Smooth muscle cell (in vitro differentiated cells): Measurements from ENCODE around the gene SPDYE4. TPM values are rescaled to one million over a fixed set of nuclear protein-coding genes. Genes with fewer than 3 reads are reported as not detected.
A peak's percentile ranks its signal among the peaks of the same experiment; 100 is the strongest.

ENCODE experiments used
- DNase-seq: peaks from one replicate; lab custom pipeline; 2025; ENCODE audit not compliant: unreplicated experiment; lab: John Stamatoyannopoulos, UW
- H2AFZ ChIP-seq: fragments of 200-600 bp; sonication (generic); 2 replicates; pipeline ENCODE4 v1.6.0; 2016; ENCODE audit warnings: antibody characterized with exemption, low read depth, mild to moderate bottlenecking
- H3F3A ChIP-seq: fragments of 200-600 bp; sonication (generic); 2 replicates; pipeline ENCODE4 v1.6.0; 2017; ENCODE audit warnings: antibody characterized with exemption, low read depth
- H3K27ac ChIP-seq: fragments of 200-600 bp; sonication (generic); 2 replicates; pipeline ENCODE4 v1.5.1; 2016; ENCODE audit warnings: low read depth, mild to moderate bottlenecking
- H3K27me3 ChIP-seq: fragments of 200-600 bp; sonication (generic); 2 replicates; pipeline ENCODE4 v1.6.1; 2016; ENCODE audit warnings: low read depth, mild to moderate bottlenecking
- H3K36me3 ChIP-seq: fragments of 200-600 bp; sonication (generic); 2 replicates; pipeline ENCODE4 v1.5.1; 2016; ENCODE audit warnings: low read depth
- H3K4me1 ChIP-seq: fragments of 200-600 bp; sonication (generic); 2 replicates; pipeline ENCODE4 v1.5.1; 2016; ENCODE audit warnings: low read depth
- H3K4me2 ChIP-seq: fragments of 200-600 bp; sonication (generic); 2 replicates; pipeline ENCODE4 v1.6.0; 2016; ENCODE audit warnings: mild to moderate bottlenecking
- H3K4me3 ChIP-seq: fragments of 200-600 bp; sonication (generic); 2 replicates; pipeline ENCODE4 v1.5.1; 2016; ENCODE audit warnings: mild to moderate bottlenecking
- H3K79me2 ChIP-seq: fragments of 200-600 bp; sonication (generic); 2 replicates; pipeline ENCODE4 v1.6.0; 2016; ENCODE audit warnings: low read depth, mild to moderate bottlenecking
- H3K9ac ChIP-seq: fragments of 200-600 bp; sonication (generic); 2 replicates; pipeline ENCODE4 v1.6.0; 2016; ENCODE audit warnings: low read depth
- H3K9me3 ChIP-seq: fragments of 200-600 bp; sonication (generic); replicated peaks from 2 replicates; pipeline ENCODE4 v1.5.1; 2016; ENCODE audit warnings: low read depth
- H4K20me1 ChIP-seq: fragments of 200-600 bp; sonication (generic); 2 replicates; pipeline ENCODE4 v1.6.0; 2016; ENCODE audit warnings: low read depth
- WGBS: methylation state at CpG from one replicate; pipeline ENCODE4 v1.1.7; 2016; ENCODE audit warnings: low lambda C conversion rate; 5-methylcytosine and 5-hydroxymethylcytosine counted together
- polyA plus RNA-seq: library from polyadenylated mRNA; unstranded; fragments of >200 nt; fragmentation: Nextera tagmentation; extraction: Ambion mirVana; gene quantifications from 2 replicates; pipeline ENCODE4 v1.2.1, GENCODE V29; 2016
- total RNA-seq: library from RNA; depleted of rRNA; stranded (reverse); fragments of >200 nt; gene quantifications from 2 replicates; pipeline ENCODE4 v1.2.3, GENCODE V29; 2014
- TF ChIP-seq, protein P1 (sequence below): fragments of 200-600 bp; sonication (generic); IDR thresholded peaks from 2 replicates; pipeline ENCODE4 v1.5.1; 2017; ENCODE audit warnings: borderline replicate concordance, mild to moderate bottlenecking, antibody characterized with exemption; ENCODE audit not compliant: insufficient read depth, poor library complexity, severe bottlenecking

SPDYE4 gene
- total and polyA plus RNA-seq, 2 experiments from 2014 or later, result not detected

DNA sequence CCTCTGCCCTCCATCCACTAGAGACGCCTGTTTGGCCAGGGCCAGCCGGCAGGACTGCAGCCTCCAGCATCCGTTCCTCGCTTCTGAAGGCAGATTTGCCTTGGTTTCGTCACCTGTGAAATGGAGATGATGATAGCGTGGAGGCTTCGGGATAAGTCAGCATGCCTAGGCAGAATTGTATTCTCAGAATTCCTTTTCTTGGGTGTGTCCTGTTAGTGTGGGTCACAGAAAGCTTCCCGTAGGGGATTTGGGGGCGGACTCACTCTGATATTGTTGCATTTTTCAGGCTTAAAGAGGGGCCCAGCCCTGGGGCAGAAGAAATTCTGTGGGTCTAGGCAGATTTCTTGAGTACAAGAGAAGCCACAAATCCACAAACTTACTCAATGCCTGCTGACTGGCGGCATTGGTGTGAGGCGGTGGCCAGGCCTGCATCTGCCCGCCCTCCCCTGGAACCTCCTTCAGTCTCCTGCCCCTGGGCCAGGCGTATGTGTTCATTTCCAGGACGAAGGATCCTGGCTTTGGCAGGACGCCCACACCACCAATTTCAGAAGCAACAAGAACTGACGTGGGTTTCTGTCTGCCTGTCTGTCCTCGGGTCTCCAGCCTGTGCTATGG lies 31.3 kb downstream of the SPDYE4 start:
- no peak overlapping the region for H2AFZ ChIP-seq
- WGBS, result 22% methylated on average over 17 of the region's 17 CpGs

GRCh38 chr17:8725881-8726876 lies 32.2 kb downstream of the SPDYE4 start:
- H3K9me3 ChIP-seq, result no peaks in the 10 kb centered on the region
- WGBS, result 91% methylated on average over 23 of the region's 23 CpGs
- no peaks in the 10 kb centered on the region for H3K27me3 ChIP-seq
- H4K20me1 ChIP-seq, result no peaks in the 10 kb centered on the region
- no peaks in the 10 kb centered on the region for H3K79me2 ChIP-seq
- H3F3A ChIP-seq, result no peaks in the 10 kb centered on the region
- peak overlapping the region; percentile 36 for H3K27ac ChIP-seq
- no peaks in the 10 kb centered on the region for H3K36me3 ChIP-seq
- no peak overlapping the region for H3K4me2 ChIP-seq
- H3K9ac ChIP-seq, result no peak overlapping the region
- no peak for DNase-seq
- TF ChIP-seq, protein P1, sequence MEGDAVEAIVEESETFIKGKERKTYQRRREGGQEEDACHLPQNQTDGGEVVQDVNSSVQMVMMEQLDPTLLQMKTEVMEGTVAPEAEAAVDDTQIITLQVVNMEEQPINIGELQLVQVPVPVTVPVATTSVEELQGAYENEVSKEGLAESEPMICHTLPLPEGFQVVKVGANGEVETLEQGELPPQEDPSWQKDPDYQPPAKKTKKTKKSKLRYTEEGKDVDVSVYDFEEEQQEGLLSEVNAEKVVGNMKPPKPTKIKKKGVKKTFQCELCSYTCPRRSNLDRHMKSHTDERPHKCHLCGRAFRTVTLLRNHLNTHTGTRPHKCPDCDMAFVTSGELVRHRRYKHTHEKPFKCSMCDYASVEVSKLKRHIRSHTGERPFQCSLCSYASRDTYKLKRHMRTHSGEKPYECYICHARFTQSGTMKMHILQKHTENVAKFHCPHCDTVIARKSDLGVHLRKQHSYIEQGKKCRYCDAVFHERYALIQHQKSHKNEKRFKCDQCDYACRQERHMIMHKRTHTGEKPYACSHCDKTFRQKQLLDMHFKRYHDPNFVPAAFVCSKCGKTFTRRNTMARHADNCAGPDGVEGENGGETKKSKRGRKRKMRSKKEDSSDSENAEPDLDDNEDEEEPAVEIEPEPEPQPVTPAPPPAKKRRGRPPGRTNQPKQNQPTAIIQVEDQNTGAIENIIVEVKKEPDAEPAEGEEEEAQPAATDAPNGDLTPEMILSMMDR, result no peak
- H3K4me1 ChIP-seq, result no peaks in the 10 kb centered on the region
- no peak overlapping the region for H3K4me3 ChIP-seq
- H2AFZ ChIP-seq, result no peak overlapping the region

More for the DNA sequence above, 31.3 kb downstream of the SPDYE4 start:
- H3K4me1 ChIP-seq, result no peaks in the 10 kb centered on the region
- peak overlapping the region; percentile 36 for H3K27ac ChIP-seq
- H3K79me2 ChIP-seq, result no peaks in the 10 kb centered on the region
- H3F3A ChIP-seq, result no peaks in the 10 kb centered on the region
- H3K4me3 ChIP-seq, result no peak overlapping the region
- no peaks in the 10 kb centered on the region for H4K20me1 ChIP-seq
- DNase-seq, result no peak
- no peak overlapping the region for H3K9ac ChIP-seq
- H3K9me3 ChIP-seq, result no peaks in the 10 kb centered on the region
- TF ChIP-seq, protein P1, result no peak
- H3K4me2 ChIP-seq, result peak overlapping the region; percentile 30
- no peaks in the 10 kb centered on the region for H3K36me3 ChIP-seq
- H3K27me3 ChIP-seq, result no peaks in the 10 kb centered on the region

- H3K79me2 ChIP-seq, result no peaks in the 10 kb centered on the region
- no peak overlapping the region for H3K4me3 ChIP-seq
- no peaks in the 10 kb centered on the region for H3K27me3 ChIP-seq
- H4K20me1 ChIP-seq, result no peaks in the 10 kb centered on the region
- H3F3A ChIP-seq, result no peaks in the 10 kb centered on the region
- DNase-seq, result no peak
- TF ChIP-seq, protein P1, result no peak
- no peak overlapping the region for H3K4me2 ChIP-seq
- H3K9me3 ChIP-seq, result no peaks in the 10 kb centered on the region
- H2AFZ ChIP-seq, result no peak overlapping the region
- no peak overlapping the region for H3K9ac ChIP-seq
- H3K4me1 ChIP-seq, result no peaks in the 10 kb centered on the region
- H3K27ac ChIP-seq, result no peak overlapping the region
- H3K36me3 ChIP-seq, result no peaks in the 10 kb centered on the region
- 96% methylated on average over 7 of the region's 7 CpGs for WGBS
Observed at GRCh38 chr17:8724451-8724850, 33.9 kb downstream of the SPDYE4 start.
